Gastroesophageal sphincter (tissue), 3 donors: ENCODE measurements around the gene DCTN1.

Experiments used
- CTCF ChIP-seq, 4 experiments: fragments of 200-600 bp in 2 of 4; fragments of 450-650 bp in 2 of 4; sonication (generic) in 1 of 4; IDR thresholded peaks; one replicate each; pipeline ENCODE4 v1.5.1; 2017 to 2019; ENCODE audit warnings: antibody characterized with exemption in 4 of 4, mild to moderate bottlenecking in 2 of 4, moderate library complexity in 2 of 4
- EP300 ChIP-seq: sonication (generic); formaldehyde crosslinking; IDR thresholded peaks from one replicate; pipeline ENCODE4 v1.6.1; 2017; ENCODE audit warnings: antibody characterized with exemption, mild to moderate bottlenecking
- POLR2A ChIP-seq, 2 donors: fragments of 450-650 bp; IDR thresholded peaks; one replicate each; pipeline ENCODE4 v1.6.1; 2017; ENCODE audit warnings: antibody characterized with exemption in 2 of 2, mild to moderate bottlenecking in 2 of 2, moderate library complexity in 1 of 2
- POLR2AphosphoS5 ChIP-seq: sonication (generic); formaldehyde crosslinking; IDR thresholded peaks from one replicate; pipeline ENCODE4 v1.6.1; 2017; ENCODE audit warnings: antibody characterized with exemption

- TF ChIP-seq POLR2A (IDR thresholded peaks at IDR 0.05) (no peak), CTCF (IDR thresholded peaks at IDR 0.05) (no peak), POLR2AphosphoS5 (no peak), EP300 (no peak)
Measured at GRCh38 chr2:74347303-74347702, 32.8 kb downstream of the DCTN1 start.
